Left hindlimb (tissue), 1 donor: Measurements from ENCODE around the gene CCNG2.

Source experiments
- DNase-seq: peaks from one replicate; pipeline ENCODE4 v3.0.0-alpha.2; 2018

CCNG2 gene

DNA sequence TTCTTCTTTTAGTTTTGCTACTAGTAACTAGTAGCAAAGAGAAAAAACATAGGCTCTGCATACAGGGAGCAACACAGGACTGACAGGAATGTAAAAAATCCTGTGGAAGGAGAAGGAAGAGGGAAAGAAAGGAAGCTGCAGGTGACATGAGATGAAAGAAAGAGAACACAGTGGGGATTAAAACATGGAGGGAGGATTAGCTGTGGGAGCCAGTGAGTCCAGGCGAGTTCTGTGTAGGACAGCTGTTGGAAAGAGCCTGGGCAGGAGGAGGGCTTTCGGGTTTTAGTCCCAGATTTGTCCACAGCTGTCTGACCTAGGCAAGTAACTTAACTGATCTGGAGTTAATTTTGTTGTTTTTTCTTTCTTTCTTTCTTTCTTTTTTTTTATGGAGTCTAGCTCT, 21.6 kb downstream of the CCNG2 start:
- DNase-seq = no peak

DNA sequence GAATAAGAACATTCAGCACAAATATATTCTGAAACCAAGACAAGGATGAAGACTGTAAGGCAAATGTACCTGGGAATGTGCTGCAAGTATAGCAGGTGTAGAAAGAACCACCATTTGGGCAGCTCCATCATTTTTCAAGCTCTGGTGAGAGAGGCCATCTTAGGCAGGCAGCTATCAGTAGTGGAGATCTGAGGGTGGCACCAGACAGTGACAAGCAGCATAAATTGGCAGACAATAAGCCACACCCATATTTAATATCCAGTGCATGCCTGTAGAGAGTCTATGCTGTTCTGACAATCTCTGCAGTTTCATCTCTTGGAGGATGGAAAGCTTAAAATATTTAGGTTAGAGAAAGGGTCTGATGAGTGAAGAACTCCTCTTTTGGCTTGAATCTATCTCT, 22.5 kb downstream of the CCNG2 start:
- no peak for DNase-seq

DNA sequence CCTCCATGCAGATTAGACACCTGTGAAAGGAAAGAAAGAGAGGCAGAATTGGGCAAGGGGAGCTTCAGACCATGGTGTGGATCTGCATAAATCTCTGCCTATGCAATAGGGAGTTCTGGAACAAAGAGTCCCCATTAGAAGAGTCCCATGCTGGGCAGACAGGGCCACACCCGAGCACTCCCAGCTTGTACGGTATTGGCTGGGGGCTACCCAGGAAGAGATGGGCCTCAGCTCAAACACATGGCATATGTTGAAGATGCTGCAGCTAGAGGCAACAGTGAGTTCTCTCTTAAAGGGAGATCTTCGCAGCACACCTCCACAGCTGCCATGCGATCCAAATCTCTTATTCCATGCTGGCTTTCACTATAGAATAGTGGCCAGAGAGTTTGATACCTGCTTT, 24.7 kb downstream of the CCNG2 start:
- DNase-seq = no peak

DNA sequence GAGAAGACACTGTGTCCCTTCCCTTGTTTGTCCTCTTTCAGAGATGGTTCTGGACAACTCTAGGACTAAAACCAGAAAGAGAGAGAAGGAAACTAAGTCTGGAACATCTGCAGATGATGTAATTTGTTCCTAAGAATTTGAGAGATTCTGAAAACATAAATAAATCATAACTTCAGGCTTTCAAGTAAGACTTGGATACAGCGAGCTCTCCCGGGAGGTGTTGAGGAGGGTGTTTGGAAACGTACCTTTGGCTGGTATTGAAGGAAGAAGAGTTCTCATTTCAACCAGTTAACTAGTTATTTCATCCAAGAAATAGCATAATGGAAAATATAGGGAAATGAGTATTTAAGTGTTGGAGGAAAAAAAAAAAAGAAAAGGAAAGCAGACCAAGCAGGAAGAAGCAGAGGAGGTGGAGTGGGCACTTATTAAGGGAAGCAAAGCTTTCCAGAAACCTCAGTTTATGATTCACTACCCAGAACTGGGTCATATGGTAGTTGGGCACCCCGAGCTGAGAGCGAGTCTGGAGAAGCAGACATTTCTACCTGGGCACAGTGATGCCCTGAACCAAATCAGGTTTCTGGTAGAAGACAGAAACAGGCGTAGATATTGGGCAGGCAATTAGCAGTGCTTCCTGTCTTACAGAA, 26.9 kb downstream of the CCNG2 start:
- no peak for DNase-seq

DNA sequence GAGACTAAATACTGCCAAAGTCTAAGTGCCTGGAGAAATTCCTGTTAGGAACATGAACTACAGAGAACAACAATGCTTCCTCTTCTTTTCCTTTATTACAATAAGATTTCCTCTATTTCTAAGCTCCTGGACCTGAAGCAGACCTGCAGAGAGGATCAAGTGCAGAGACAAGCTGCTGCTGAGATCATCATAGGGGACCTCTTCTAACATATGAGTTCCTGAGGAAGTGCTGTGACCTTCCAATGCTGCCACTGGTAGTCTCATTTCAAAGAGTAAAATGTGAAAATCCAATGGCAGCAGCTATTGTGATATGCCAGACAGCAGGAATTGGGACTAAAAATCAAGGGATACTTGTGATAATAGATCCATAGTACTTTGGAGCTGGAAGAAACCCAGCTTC, 28.0 kb downstream of the CCNG2 start:
- no peak for DNase-seq

DNA sequence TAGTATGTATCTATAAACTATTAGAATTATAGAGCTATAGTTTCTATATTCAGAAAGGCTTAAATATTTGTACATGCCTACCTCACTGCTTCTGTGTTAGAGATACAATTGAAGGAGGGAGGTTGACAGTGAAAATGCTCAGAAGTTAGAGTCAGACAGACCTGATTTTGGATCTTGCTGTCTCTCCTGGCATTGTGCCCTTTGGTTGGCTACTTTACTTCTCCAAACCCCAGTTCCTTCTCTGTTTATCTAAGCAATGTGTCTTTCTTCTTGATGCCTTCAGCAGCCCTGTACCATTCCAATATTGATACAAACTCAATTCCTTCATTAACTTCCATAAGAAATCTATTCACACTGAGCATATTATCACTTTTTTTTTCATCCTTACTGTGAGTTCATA, 28.7 kb downstream of the CCNG2 start:
- DNase-seq = no peak

DNA sequence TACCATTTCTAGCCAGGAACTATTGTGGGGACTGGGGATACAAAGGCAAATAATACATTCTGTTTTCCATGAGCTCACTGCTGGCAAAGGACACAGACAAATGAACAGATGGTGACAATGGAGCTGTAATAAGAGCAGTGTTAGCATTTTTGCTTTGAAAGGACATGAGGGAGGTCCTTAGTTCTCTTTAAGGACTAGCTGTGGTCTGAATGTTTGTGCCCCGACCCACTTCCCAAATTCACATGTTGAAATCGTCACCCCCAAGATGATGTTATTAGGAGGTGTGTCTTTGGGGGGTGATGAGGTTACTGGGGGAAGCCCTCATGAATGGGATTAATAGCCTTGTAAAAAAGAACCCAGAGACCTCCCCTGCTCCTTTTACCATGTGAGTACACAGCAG, 30.3 kb downstream of the CCNG2 start:
- DNase-seq = no peak

DNA sequence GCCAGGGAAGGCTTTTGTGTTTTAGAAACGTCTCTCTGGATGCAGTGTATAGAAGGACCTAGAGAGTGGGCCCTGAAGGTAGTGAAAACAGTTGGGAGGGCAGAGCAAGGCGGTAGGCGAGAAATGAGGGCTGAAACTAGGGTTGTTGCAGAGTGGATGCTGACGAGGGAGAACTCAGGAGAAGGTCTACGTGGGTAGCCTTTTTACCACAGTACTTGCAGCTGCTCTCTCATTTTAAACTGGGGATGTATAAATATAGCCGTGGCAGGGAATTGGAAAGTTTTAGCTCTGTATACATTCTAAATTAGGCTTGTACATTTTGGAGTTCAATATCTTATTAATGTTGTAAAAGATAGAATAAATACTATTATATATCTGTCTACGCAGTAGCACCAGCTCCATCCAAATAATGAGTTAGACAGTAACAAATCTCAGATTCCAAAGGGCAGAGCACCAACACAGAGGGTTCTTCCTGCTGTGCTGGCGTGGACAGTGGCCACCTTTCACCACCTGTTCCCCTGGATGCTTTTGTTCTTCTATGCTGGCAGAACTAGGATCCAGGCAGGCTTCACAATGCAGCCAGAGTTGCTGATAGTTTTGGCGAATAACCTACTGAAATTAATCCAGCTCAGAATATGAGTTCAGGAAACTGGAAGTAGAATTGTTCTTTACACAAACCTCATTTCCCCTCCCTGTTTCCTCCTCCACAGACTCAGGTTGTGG, 31.7 kb downstream of the CCNG2 start:
- no peak for DNase-seq

DNA sequence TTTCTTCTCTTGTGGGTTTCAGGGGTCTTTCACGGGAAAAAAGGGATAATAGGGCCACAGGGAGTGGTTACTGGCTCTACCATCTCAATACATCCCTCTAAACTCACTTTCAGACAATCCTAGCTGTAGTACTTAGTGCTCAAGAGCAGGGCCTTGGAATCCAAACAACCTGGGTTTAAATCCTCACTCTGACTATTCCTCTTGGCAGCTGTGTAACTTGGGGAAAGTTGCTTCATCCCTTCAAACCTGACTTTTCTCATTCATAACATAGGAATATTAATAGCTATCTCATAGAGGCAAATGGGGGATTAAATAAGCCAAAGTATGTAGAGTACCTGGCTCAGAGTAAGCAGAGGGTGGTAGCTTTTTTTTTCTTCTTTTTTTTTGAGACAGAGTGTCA, 32.4 kb downstream of the CCNG2 start:
- DNase-seq = no peak

DNA sequence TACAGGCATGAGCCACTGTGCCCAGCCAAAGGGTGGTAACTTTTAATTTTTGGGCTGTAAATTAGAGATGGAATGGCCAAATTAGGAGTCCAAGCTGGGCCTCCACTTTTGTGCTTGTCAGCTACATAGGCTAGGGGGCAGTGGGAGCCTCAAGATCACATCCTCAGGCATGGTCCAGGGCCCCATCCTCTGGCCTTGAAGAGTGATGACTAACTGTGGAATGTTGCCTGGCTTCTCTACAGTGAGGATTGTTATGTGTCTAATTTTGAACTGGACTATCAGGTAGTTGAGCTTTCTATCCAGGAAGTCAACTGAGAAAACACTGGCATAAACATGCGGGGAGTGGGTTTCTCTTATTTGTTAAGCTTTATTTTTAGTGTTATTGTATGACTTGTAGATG, 33.0 kb downstream of the CCNG2 start:
- DNase-seq = no peak

DNA sequence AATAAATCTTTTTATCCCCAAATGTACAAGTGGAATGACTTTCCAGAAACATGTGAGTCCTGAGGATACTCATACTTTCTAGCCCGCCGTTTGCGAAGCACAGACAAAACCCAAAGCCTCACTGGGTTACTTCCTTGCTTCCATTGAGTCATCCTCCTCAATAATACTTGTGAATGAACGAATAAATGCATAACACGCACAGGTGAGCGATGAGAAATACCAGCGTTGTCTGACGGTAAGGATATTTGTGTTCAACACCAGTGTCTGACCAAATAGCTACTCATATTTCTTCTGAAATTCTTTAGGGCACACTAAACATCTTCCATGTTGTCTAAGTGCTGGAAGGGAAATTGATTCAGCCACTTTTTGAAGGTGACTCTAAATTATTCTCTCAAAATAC, 36.0 kb downstream of the CCNG2 start:
- no peak for DNase-seq

DNA sequence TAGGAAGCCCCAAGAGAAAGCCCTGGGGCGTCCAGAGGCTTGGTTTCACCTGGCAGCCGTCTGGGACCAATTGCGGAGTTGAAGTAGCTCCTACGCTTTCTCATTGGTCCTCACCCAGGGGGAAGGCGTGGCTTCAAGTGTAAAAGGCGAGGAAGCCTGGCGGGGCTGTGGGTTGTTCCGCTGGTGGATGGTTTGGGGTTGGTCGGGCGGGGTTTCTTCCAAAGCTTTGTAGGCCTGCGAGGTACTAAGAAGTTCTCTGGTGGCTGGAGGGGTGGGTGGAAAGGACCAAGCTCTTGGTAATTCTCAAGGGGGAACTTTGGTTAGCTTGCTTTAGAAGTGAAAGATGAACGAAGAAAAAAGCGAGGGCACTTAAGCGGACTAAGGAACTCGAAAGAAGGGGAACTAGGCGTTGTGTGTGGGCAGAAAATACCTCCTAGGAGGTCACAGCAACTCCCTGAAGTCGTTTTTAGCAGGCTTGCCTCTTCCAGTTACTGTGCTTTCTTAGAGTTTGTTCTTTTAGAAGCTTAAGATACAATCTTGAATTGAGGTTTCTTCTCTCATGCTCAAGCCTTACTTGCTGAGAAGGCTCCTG, 36.6 kb downstream of the CCNG2 start:
- DNase-seq = no peak

DNA sequence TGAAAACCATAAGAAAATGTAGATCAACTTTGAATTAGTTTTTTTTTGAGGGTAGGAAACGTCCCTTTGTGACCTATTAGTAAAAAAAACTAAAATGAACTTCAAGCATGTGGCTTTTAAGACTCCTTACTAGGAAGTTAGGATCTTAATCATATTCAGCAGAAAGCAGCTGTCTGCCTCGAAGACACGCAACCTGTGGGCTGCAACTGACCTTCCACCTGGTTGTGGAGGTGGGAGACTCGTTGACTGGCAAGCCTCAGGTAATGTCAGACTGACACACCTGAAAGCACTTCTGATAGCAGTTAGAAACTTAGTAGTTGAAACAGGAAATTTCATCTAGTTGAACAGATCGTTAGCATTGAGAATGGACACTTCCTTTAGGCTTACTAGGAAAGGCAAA, 37.4 kb downstream of the CCNG2 start:
- DNase-seq = no peak

DNA sequence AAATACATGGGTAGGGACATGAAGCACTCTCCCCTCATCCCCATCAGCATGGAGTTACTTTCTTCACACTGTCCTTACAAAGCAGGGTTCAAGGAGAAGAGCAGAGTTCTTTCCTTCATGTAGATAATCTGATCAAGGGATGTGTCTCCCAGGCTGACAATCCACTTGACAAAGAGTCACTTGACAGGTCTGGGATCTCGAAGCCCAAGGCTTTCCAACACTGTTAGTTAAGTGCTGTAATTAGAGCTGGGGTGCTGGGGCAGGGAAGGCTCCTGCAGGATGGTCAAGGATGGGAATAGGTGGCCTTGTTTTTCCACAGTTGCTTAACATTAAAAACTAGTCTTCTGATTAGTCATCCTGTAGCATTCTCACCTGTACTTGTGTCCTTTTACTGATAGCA, 38.0 kb downstream of the CCNG2 start:
- DNase-seq = no peak

DNA sequence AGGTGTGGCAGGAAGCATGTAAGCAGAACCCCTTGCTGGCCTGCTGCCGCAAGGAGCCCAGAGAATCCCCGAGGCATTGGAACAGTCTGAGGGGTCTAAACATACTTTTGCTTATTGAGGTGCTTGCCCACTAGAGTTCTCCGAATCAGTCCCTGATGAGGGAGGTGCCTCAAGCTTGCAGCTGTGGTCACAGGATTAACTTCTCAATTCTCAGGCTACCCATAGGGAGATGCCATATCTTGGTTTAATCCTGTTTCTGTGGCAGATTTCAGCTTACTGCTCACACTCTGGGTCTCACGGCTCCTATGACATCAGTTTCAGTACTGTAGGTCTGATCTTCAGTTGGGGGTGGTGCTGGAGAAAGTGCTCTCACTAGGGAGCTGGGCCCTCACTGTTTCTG, 39.9 kb downstream of the CCNG2 start:
- no peak for DNase-seq

DNA sequence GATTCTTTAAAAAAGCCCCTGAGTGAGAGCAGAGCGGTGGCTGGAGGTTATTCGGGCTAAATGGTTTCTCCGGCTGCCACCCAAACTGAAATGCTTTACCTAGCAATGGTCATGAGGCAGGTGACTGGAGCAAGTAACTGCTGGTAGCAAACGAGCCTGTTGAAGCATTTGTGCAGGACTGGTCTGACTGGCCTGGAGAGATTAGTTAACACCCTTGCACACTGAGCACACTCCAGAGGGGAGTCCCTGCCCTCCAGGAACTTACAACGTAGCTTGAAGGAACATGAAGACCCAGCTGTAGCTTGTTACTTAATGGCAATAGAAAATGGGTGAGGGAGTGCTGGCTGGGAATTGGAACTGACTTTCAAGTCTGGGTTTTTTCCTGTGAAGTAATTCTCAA, 40.4 kb downstream of the CCNG2 start:
- DNase-seq = no peak

DNA sequence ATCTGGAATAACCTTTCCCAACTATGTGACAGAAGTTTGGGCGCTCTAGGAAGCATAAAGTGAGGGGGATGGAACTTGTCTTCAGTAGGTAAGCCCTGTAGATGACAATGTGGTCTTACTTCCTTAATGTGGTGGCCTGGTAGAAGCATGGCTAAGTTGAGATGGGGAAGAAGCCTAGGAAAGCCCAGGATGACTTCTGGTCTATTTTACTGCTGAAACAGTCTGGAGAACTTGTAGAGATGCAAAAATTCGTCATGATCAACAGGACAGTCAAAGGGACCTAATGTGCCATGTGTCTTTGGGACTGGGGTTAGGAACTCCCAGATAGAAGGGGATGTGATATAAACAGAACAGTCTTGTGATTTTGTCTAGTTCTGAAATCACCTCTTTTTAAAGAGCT, 40.8 kb downstream of the CCNG2 start:
- no peak for DNase-seq

DNA sequence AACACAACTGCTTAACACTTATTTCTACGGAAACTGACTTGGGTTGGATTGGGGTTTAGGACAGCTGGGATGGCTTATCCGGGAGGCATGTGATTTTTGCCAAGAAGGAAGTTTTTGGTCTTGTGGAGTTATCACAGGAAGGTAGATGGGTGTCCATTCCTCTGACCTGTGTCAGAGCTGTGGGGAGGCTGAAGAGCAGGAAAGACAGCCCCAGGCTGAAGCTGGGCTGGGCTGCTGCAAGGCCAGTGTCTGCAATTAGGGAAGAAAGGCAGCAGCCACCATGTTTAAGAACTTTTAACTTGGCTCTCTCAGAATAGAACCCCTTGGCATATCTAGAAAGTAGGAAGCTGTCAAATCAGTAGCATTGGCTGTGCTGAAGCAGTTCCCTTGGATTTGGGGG, 42.3 kb downstream of the CCNG2 start:
- no peak for DNase-seq

DNA sequence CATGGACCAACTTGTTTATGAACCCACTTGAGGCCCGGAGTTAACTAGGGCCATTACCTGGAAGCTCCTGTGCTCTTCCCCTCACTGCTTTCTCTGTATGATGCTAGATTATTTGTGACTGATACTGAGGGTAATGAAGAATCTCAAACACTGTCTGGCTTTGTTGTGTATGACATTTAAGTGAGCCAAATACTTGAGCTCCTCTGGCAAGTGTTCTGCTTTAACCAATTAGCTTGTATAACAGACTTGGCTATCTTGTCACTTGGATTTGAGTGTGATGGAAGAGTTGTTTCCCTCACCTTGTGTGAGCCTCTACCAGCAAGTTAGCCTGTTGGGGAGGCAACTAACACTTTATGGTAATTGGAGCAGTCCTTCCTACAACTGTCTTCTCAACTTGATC, 42.7 kb downstream of the CCNG2 start:
- no peak for DNase-seq

DNA sequence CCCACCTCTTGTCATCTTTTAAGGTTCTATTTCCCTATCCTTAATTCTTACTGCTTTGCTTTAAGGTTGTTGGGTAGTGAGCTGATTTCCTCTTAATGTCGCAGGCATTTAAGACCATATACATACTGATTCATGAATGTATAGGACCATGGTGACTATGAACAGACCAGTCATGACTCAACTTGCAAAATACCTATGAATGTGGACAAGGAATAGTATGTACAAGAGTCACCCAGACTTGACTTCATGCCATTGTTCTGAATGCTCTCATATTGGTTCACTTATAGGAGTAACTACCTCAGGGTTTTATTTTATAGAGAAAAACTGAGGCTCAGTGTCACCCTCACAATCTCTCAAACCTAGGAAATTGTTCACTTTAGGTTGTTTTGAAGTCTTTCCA, 44.3 kb downstream of the CCNG2 start:
- DNase-seq = no peak

DNA sequence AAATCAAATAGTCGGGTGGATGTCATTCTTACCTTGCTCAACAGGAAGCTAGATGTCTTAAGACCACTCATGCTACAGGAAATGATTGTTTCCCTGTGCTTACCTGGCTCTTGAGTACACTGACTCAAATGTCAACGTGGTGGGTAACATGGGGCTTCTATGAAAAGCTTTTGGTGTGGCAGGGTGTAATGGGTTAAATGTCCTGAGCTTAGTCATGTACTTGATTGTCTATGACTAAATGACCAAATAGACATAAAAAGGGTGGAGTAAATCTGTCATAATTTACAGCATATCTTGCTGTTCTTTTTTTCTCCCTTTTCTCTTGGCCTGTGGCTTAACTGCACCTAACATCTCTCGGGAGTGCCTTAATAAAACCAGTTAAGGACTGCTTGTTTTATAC, 44.9 kb downstream of the CCNG2 start:
- no peak for DNase-seq

DNA sequence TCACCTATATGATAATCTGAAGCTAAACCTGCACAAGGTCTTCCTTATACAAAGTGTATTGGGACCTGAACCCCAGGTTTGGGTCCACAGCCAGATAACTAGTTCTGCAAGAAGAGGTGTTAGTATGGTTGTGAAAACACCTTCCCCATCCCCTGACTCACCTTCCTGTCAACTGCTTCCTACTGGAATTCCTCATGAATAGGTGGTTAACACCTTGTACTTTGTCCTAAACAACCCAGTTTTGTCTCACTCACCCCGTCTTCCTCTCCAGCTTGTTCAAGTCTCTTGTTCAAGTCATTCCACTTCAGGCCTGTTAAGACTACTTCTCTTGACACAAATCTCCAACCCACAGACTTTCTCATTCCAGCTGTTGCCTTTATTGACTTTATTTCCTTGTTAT, 45.5 kb downstream of the CCNG2 start:
- no peak for DNase-seq

DNA sequence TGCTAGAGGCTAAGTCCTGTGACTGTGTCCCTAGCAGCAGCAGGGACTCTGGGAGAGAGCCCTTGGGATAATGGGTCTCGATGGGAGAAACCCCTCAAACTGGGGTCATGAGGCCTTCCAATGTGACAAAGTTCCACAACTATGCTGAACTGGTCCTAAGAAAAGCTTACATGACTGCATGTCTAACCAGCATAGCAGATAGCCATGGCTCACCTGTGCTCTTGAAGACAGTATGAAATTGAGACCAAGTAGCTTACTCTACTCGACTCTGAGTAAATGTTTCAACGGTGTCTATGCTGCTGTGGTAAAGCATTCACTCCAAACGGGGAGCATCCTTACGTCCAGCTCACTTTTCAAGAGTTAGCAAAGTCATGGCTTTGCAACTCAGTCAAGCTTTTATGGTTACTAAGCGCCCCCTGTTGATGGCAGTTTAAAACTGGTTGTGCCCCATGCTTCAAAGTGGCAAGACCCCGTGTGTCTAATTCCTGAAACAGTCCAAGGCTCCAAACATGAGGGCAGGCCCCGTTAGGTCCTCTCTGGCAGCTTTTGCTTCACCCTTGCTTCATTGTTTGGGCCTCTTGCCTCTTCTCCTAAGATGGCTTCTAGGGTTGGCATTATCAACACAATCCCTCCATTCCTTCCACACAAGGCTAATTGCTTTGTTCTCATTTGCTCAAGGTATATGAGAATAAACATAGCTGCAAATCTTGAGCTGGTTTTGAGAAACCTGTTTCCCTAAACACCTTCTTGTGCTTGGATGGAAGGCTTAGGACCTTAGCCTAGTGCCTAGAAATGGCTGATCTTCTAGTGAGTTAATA, 46.6 kb downstream of the CCNG2 start:
- peak; percentile 74 for DNase-seq

DNA sequence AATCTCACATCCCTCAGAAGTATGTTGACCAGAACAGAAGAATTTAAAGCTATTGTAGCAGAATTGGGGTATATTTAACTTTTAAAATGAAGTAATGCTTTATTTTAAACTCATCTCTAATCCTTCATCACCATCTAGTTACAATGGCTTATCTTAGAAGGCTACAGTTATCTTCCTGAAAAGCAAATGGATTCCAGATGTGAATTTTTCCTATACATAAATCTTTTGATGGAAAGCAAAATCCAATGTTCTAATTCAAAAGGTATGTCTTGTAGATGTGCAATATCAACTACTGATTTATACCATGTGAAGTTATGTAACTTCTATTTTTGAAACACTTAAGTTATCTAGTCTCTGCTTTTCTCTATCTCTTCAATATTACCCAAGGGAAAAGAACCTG, 47.6 kb downstream of the CCNG2 start:
- DNase-seq = no peak
